ENCODE data around the gene SUFU.
"Not testable (repeated sequence)": the region's sequence is repeated elsewhere in the genome, so short reads cannot be mapped to it uniquely, and the experiment has no call there.

SUFU gene

DNA sequence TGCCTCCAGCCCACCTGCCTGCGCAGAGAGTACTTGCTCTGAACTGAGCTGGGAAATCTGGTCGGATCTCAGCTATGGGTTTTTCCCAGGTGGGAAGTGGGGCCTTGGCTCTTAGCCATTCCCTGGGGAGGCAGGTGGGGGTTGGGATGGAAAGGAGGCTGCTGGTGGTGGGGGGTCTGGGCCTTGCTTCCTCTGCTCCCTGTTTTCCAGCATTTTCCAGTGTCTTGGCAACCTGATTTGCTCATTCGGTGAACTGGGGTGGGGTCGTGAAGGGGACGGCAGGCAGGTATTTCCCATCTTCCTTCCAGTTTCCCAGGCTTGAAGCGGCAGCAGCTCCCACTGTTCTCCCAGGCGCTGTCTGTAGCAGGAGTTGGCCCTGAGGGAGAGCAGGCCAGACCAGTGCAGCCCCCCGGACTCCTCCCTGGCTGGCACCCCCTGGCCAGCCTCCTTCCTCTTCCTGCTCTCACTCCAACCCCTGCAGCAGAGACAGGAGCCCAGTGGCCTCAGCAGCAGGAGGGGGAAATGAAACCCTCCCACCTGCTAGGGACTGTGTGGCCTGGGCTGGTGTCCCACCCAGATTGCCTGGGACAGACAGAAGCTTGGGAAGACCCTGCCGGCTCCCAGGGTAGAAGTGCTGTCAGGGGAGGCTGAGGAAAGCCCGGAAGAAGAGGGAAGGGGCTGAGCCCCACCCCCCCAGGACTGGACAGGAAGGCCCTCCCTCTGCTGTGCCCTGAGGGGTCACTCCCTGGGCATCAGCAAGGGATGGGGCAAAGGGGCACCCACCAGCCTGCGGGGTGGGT is 147.1 kb downstream of the SUFU start:
- no peak for DNase-seq (ENCODE audit: low read depth in 2 of 2)

- DNase-seq (ENCODE audit: low read depth in 2 of 2), result no peak
Observed at GRCh38 chr10:102651455-102652169, 147.8 kb downstream of the SUFU start.

DNA sequence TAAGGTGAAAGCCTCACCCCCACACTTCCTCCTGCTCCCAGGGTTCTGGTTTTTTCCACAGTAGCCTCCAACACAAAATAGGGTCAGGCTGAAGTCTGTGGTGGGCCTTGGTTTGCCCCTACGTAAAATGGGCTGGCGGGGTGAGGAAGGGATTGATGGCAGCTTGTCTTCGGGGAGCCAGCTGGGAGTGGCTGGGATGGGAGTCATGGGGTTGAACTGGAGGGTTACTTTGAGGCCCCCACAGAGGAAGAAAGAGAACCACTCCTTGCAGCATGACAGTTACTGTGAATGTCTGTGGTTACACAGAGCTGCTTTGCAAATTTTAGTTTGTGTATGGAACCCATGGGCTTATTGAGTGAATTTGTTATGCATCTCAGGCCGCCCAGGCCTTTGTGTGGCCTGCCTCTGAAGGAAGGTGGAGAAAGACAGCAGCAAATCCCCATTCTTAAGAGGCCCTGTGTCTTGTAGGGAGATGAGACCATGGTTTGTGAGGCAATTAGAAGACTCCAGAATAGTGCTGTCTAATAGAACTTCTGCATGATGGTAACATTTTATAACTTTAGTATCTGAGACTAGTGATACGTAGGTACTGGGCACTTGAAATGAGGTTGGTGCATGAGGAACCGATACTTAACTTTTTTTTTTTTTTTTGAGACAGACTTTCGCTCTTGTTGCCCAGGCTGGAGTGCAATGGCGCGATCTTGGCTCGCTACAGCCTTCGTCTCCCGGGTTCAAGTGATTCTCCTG is 148.6 kb downstream of the SUFU start:
- DNase-seq (ENCODE audit: low read depth in 2 of 2), result no peak

DNA sequence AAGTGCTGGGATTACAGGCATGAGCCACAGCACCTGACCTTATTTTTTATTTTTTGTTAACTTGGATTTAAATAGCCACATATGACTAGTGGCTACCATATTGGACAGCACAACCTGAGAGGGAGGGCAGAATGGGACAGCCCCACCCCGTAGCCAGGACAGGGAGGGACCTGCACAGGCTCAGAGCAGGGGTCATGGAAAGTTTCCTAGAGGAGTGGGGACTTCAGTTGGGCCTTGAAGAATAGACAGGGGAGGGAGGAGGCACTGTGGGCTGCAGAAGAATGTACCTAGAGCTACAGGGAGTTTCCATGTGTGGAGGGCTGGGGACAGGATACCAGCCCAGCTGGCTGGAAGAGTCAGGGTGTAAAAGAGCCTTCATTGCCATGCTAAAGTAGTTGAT is 149.3 kb downstream of the SUFU start:
- DNase-seq (ENCODE audit: low read depth in 2 of 2), result no peak

- DNase-seq (ENCODE audit: low read depth in 2 of 2), result no peak
Observed at GRCh38 chr10:102654566-102654965, 150.8 kb downstream of the SUFU start.

- no peak for DNase-seq (ENCODE audit: low read depth in 2 of 2)
Observed at GRCh38 chr10:102654969-102655368, 151.2 kb downstream of the SUFU start.

GRCh38 chr10:102656026-102656425 is 152.3 kb downstream of the SUFU start:
- DNase-seq (ENCODE audit: low read depth in 2 of 2), result no peak

- DNase-seq (ENCODE audit: low read depth in 2 of 2), result no peak
Observed at GRCh38 chr10:102656791-102657371, 153.1 kb downstream of the SUFU start.

DNA sequence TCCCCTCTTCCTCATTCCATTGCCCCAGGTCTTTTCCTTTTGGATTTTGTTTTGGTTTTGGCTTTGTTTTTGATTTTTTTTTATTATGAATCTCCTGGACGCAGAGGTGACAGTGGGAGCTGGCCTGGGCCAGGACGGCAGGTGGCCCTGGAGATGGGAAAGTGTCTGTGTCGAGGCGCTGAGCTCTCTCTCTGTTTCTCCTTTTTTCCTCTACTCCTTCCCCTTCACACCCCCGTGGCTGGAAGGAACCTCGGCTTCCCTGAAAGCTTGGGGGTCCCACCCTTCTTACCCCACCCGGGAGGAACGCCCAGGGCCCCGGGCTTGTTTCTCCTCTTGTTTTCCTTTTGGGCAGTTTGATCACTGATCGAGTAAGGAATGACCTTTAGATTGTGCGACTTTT is 153.7 kb downstream of the SUFU start:
- DNase-seq (ENCODE audit: low read depth in 2 of 2), result no peak

DNA sequence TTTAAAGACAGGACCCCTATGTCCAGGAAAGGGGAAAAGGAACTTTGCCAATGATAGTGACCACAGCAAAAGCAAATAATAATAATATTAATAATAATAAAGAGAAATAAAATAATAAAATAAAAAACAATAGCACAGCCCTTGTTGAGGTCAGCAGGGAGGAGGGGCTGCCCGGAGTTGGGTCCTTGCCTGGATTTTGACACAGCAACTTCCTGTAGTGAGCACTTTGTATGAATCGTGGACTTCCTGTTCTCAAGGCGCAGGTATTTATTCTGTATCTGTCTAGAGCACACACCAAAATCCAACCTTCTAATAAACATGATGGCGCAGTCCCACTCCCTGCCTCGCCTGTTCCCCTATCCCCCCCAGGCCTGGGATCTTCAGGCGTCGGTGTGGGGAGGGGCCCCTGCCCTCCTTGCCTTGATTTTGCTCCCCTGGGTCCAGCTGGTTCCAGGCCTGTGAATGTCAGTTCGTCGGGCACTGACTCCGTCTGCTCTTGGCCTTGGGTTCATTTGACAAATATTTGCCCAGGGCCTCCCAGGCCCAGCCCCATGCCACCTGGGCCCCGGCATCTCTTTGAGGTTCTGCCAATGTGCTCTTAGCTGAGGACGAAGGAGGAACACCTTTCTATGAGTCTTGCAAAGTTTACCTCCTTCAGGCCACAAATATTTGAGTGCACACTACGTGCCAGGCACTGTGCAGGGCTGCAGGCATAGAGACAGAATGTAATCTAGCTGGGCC is 154.4 kb downstream of the SUFU start:
- no peak for DNase-seq (ENCODE audit: low read depth in 2 of 2)

GRCh38 chr10:102658802-102659201 is 155.0 kb downstream of the SUFU start:
- no peak for DNase-seq (ENCODE audit: low read depth in 2 of 2)

DNA sequence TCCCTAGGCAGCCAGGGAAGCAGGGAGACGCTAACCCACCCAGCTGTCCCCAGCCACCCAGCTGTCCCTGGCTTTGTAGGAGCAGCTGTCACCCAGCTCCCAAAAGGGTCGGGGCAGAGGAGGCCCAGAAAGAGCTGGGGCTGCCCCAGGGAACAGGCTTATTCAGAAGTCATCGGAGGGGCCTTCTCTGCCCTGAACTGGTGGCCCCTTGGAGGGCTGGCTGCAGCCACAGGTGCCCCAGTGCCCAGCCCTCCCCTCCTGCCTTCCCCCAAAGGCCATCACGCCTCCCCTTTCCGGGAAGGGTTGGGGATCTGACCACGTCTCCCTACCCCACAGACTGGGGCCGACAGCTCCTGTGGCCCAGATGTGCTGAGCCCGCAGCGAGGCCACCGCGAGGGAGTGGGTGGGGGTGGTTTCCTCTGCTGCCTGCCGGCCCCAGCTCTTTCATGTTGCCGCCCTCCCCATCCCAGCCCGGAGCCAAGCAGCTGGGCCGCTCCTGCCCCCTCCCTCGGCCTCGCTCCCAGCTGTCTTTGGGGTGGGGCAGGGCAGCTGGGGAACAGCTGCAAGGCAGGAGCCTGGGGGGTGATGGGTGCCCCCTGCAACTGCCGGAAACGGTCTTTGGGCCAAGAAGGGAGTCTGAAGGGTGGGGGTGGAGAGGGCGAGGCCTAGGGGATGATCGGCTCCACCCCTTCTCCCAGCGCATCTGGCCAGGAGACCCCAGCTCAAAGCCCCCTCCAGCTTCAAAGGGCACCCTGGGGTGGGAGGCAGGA is 157.3 kb downstream of the SUFU start:
- peak; percentile 73 to 77 for DNase-seq (ENCODE audit: low read depth in 2 of 2)

DNA sequence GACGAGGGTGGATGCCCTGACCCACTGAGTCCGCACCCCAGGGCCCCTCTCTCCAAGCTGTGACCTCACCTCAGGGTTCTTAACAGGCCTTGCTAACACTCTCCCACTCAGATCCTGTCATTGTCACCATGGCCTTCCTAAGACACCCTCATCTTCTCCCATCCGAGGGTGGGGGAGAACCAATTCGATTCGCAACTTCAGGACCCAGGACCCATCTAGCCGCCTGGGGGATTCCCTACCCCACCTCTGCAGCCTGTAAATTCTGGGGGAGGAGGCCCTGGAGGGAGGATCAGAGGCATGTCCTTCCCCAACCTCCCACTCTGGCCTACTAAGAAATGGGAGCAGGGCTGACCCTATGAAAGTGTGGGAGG is 157.9 kb downstream of the SUFU start:
- DNase-seq (ENCODE audit: low read depth in 2 of 2), result no peak

DNA sequence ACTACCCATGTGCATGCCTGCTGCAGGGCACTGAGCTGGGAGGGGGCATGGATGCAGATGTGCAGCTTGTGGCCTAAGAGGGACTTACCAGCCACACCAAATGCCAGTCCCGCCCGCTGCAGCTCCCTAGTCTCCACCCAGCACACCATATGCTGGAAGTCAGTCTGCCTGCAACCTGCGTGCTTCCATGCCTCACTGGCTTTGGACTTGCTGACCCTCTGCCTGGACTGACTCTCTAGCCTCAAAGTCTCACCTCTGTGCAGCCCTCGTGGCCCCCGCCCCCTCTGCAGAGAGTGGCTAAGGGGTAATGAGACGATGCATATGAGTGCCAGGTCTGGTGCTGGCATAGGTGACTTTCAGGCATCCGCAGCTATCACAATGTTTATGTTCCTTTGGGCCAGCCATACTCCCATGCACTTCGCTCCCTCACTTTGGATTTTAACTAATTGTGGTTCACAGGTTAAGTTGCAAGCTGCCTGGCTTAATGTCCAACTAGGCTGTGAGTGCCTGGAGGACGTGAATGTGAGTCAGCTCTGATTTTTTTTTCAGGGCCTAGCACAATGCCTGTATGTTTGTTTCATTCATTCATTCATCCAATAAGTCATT is 162.2 kb downstream of the SUFU start:
- DNase-seq (ENCODE audit: low read depth in 2 of 2), result no peak

DNA sequence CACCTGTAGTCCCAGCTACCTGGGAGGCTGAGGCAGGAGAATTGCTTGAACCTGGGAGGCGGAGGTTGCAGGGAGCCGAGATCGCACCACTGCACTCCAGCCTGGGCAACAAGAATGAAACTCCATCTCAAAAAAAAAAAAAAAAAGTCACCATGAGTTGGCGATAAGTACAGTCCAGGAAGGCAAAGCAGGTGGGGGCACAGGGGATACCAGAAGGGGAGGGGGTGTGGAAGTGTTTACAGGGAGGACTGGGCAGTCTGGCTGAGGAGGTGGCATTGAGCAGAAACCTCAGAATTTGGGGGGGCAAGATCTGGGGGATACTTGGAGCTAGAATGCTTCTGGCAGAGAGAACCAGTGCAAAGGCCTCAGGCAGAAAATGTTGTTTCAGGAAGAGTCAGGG is 163.6 kb downstream of the SUFU start:
- not testable (repeated sequence) for DNase-seq (ENCODE audit: low read depth in 2 of 2)

GRCh38 chr10:102668326-102669107 is 164.7 kb downstream of the SUFU start:
- DNase-seq (ENCODE audit: low read depth in 2 of 2), result no peak

- DNase-seq (ENCODE audit: low read depth in 2 of 2), result no peak
Observed at GRCh38 chr10:102669206-102670064, 165.7 kb downstream of the SUFU start.

DNA sequence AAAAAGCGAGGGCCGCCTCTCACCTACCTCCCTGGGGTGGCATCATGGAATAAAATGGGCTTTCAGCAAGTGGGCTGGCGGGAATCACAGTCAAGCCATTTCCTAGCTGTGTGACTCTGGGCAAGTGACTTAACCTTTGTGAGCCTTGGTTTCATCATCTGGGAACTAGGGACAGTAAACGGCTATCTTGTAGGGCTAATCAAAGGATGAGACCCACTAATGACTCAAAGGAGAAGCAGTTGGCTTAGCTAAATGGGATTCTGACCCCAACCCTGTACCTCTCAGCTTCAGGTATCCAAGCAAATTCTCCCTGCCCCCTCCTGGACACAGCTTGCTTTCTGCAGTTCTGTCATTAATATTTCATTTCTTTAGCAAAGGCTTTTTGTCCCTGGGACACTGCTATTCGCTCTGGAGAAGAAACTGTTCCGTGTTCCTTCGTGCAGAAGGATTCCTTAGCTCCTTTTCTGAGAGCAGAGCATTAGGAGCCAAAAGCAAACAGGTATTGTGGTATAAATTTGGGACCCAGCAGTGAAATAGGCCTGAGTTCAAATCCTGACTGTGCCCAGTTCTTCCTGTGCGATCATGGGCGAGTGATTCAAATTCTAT is 166.4 kb downstream of the SUFU start:
- DNase-seq (ENCODE audit: low read depth in 2 of 2), result no peak

Data from stimulated activated CD8-positive, alpha-beta memory T cell treated with anti-CD3 and anti-CD28 coated beads, Interleukin-2, amount 100 ng/mL, for 48 hours (primary cell).